Renal pelvis (tissue), 4 donors: ENCODE data around the gene NPEPL1. TPM values are rescaled to one million over a fixed set of nuclear protein-coding genes. Genes with fewer than 3 reads are reported as not detected.

Source experiments
- DNase-seq: peaks from one replicate; pipeline ENCODE4 v3.0.0-alpha.2; 2013
- polyA plus RNA-seq, 3 donors: library from polyadenylated mRNA; unstranded; fragments of 120-200 nt; gene quantifications; one replicate each; pipeline ENCODE4 v1.2.1, GENCODE V29; 2013; ENCODE audit not compliant: insufficient read length in 3 of 3

Gene NPEPL1
- polyA plus RNA-seq, 3 donors: 45.9 to 55.0 (median 53.1) TPM

GRCh38 chr20:58677808-58678207, 14.8 kb upstream of the NPEPL1 start:
- DNase-seq: no peak

DNA sequence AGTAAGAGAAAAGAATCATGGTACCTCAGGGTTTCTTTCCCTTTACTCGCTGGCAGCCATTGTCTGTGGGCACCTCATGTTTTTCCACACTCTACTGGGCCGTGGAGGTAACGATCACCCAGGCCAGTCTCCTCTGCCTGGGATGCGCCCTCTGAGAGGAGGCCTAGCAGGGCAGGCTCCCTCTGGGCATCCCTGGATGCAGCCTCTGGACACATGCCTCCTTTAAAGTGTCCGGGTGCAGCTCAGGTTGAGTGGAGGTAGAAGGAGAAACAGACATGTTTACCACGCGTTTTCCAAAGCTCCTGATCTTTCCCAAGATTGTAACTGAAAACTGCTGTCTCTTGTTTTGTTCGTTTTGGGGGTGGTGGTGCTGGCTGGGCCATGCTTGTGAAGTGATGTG, 13.8 kb upstream of the NPEPL1 start:
- no peak for DNase-seq

DNA sequence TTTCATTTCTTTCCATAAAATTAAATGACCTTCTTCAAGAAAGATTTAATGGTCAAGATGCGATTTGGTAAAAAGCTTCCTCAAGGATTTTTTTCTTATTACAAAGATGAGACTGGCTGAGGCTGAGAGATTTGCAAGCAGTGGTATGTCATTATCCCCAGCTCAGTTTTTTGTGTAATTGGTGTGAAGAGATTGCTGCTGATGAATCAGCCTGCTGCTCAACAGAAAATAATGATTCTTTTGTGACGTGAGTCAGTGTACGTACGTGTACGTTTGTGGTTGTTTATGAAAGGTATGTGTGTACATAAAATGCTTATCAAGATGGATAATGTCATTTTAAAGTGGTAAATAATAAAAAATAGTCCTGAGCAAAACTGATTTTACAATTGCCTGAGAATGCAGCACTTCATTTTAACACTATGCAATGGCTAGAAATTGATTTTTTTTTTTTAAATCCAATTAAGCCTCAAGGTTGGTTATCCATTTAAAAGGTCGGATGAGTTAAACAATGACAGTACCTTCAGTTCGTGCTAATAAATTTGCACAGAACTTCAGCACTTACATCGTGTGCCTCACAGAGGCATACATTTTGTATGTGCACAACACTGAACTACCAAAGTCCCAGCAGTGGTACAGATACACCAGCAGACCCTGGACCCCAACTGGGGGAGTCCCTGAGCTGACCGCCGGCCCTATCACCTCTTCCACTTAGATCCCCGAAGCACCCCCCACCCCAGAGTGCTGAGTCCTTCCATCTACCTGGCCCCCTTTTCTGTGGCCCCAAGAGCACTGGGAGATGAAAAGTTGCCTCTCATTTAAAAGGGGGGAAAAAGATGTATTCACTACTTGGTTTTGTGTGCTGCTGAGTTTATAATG, 9.7 kb upstream of the NPEPL1 start:
- DNase-seq: no peak

- DNase-seq: no peak
Observed at GRCh38 chr20:58684291-58684690, 8.3 kb upstream of the NPEPL1 start.

DNA sequence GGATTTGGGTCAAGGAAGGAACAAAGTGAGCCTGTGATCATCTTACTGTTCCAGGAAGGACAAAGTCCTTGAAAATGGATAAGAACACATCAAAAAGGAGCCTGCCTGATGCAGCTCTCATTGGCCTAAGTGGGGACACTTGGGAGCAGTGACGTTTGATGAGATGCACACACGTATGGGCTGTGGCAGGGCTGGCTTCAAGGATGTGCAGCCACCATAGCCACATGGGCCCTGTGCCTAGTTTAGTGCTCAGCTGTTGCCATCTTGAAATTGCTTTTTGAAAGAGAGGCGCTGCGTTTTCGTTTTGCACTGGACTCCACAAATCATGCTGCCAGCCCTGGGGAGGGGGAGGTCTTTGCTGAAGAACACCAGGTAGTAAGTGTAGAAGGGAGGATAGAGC, 6.6 kb upstream of the NPEPL1 start:
- no peak for DNase-seq

GRCh38 chr20:58688414-58688813, 4.2 kb upstream of the NPEPL1 start:
- DNase-seq: no peak

DNA sequence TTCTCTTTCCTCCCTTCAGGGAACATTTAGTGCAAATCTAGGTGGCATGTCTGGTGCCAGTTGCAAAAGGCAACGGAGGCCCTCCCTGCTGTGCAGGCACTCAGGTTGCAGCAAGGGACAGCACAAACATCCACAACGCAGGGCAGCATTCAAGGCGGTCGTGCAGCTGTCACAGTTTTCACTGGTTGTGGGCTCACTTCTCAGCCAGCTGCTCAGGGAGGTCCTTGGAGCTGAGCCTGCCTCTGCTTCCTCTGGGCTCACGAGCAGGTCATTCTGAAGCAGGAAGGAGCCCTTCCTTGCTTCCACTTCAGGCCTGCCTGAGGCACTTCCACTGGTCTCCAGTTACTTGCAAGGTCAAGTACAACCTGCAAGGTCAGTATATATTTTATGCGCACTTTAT, 3.8 kb upstream of the NPEPL1 start:
- no peak for DNase-seq

- no peak for DNase-seq
Observed at GRCh38 chr20:58690396-58691135, 2.0 kb upstream of the NPEPL1 start.

- DNase-seq: no peak
Observed at GRCh38 chr20:58691773-58692578, 624 bp upstream of the NPEPL1 start.

GRCh38 chr20:58693226-58694006, 816 bp downstream of the NPEPL1 start:
- no peak for DNase-seq

- DNase-seq: no peak
Observed at GRCh38 chr20:58694241-58695083, 1.9 kb downstream of the NPEPL1 start.

- DNase-seq: no peak
Observed at GRCh38 chr20:58695084-58695722, 2.6 kb downstream of the NPEPL1 start.

GRCh38 chr20:58695895-58696375, 3.3 kb downstream of the NPEPL1 start:
- DNase-seq: no peak

DNA sequence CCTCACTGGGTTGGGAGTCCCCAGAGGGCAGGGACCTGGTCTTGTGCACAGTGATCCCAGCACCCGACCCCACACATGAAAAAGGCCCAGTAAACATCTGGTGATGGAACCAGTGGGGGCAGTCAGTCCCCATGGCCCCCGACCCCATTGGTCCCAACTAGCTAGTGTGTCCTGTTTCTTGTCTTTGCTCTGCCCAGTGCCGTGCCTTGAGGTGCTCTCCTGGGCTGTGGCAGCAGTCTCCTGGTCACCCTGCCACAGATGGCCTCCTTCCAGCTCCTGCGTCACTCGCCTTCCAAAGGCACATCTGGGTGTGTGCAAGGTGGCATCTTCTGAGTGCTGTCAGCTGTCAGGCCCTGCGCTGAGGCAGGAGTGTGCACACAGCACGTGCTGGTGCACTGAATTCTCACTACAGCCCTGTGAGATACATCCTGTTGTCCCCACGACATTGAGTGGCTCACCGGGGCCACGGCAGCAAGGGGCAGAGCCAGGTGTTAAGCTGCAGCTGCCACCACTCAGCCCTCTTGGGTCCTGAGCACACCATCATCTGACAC, 3.9 kb downstream of the NPEPL1 start:
- DNase-seq: no peak

DNA sequence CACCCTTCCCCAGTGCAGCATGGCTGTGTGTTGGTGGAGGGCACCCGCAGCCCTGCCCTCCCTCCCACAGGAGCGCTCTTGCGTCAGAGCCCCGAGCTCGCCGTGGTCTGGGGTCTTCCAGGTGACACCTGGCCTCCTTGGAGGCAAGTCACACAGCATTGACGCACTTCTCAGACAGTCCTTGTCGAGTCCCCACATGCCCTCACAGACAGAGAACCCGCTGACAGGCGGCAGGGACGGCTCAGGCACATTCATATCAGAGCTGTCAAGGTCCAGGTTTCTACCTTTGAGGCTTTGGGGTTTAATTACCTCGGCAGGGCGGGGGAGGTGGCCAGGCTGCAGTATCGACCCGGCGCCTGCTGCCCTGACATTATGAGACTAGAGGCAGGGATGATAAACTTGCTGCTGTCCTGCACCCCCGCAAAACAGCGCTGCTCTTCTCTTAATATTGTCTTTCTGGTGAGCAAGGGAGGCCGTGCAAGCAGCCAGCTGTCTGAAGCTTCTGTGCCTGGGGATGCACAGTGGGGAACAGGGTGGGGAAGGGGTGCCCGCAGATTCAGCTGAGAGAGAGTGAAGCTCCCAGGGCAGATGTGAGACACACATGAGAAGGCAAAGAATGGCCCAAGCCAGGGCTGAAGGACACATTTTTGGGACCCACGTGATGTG, 4.7 kb downstream of the NPEPL1 start:
- no peak for DNase-seq

DNA sequence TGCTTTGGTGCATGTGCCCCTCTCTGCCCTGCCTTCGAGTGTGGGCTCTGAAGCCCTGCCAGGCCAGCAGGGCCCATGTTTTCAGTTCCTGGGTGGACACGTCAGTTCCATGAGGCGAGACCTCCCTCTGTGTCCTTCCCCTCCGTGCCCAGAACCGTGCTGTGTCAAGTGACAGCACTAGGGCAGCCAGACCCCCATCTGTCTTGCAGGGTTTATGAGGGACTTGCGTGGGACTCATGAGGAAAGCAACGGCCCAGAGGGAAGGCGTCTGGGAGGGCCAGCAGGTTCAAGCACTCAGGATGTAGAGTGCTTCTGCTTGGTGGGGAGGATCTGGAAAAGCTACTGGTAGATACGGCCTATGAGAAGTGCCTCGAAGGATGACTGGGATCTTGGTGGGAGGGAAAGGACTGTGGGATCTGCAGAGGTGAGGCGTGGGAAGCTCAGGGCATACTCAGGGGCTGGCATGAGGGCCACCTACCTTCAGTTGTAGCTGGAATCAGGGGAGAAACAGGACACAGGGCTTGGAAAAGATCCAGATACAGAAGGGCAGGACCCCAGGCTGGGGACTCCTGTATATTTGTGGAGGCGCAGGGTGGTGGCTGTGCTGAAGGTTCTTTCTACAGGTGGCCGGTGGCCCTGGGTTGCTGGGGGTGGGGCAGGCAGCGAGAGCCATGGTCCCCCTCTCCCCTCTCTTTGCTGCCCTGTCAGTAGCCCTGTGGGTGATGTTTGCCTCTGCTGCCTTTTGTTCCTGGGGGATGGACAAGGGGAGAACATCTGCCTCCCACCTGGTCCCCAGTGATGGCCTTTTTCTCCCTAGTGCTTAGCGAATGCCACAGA, 5.5 kb downstream of the NPEPL1 start:
- DNase-seq: no peak

DNA sequence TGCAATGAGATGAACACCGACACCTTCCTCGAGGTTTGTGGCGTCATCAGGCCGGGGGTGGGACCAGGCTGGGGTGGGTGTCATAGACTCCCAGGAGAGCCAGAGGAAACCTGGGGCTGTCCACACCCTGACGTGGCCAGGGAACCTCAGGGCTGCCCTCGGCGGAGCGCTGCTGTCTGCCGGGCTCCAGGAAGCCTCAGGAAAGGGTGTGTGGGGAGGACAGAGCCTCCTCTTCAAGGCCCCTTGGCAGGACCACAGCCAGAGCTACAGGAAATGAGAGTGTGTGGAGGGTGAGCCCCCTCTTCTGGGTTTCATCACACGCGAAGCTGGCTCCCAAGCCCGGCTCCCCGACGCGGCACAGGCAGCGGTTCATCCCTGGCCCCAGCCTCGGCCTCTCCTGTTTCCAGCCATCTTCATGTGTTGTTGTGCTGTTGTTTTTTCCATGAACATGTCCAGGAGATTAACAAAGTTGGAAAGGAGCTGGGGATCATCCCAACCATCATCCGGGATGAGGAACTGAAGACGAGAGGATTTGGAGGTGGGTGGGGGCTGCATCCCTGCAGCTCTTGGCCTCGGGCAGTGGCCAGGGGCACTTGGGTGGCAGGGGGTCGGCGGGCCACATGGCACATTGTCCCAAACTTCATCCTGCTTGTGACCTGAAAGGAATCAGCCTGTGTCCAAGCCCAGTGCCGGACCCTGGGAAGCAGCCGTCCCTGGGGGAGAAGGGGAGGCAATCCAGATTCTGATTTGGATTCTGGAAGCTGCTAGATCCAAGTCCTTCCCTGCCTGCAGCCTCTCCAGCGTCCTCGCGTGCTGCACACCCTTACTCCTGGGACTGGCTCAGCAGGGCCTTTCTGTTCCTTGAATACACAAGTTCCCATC, 6.4 kb downstream of the NPEPL1 start:
- DNase-seq: no peak
